IMR-90 (cell line): ENCODE results near the gene CAMKMT.

Experiments
- CHD1 ChIP-seq: IDR thresholded peaks from 2 replicates; pipeline ENCODE4 v1.6.1; 2012; ENCODE audit warnings: low read depth, low read length, improper control_type of control experiment
- FOS ChIP-seq: fragments of 150-350 bp; IDR thresholded peaks from 2 replicates; pipeline ENCODE4 v1.6.1; 2016; ENCODE audit warnings: low read depth, low read length
- POLR2A ChIP-seq: IDR thresholded peaks from 2 replicates; pipeline ENCODE4 v1.6.1; 2012; ENCODE audit warnings: mild to moderate bottlenecking, low read depth, low read length
- RAD21 ChIP-seq: IDR thresholded peaks from 2 replicates; pipeline ENCODE4 v1.6.1; 2012; ENCODE audit warnings: low read length, improper control_type of control experiment
- RCOR1 ChIP-seq: IDR thresholded peaks from 2 replicates; pipeline ENCODE4 v1.6.1; 2012; ENCODE audit warnings: mild to moderate bottlenecking, low read length, improper control_type of control experiment; ENCODE audit not compliant: insufficient replicate concordance
- RFX5 ChIP-seq: IDR thresholded peaks from 2 replicates; pipeline ENCODE4 v1.8.0; 2012; ENCODE audit warnings: low read depth, mild to moderate bottlenecking, low read length, moderate library complexity
- TF ChIP-seq, protein P1 (sequence below): conservative IDR thresholded peaks from 2 replicates; pipeline ENCODE4 v1.5.1; 2012; ENCODE audit warnings: mild to moderate bottlenecking, low read depth, low read length, improper control_type of control experiment
- TF ChIP-seq, protein P2 (sequence below): fragments of 150-350 bp; IDR thresholded peaks from 2 replicates; pipeline ENCODE4 v1.6.1; 2016; ENCODE audit warnings: low read depth, mild to moderate bottlenecking, low read length, moderate library complexity, borderline replicate concordance
- TF ChIP-seq, protein P3 (sequence below): fragments of 150-350 bp; IDR thresholded peaks from 2 replicates; pipeline ENCODE4 v1.6.1; 2017; ENCODE audit warnings: mild to moderate bottlenecking, antibody characterized with exemption, low read length, low read depth

DNA sequence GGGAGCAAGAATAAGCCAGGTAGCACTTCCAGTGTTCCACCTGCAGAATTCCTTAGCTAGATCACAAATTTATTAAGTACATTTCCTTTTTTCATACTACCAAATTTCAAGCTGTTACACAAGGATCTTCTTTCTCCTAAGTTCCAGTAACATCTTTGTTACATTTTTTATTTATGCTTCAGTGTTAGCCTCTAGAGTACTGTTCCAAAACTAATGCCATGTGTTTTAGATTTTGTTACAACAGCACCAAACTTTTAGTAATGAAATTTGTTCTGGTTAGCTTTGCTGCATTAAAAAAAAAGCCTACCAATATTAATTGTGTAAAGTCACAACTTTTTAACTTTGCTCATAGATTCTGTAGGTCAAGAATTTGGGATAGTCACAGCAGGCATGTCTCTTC lies 161.1 kb downstream of the CAMKMT start:
- TF ChIP-seq, protein P1, sequence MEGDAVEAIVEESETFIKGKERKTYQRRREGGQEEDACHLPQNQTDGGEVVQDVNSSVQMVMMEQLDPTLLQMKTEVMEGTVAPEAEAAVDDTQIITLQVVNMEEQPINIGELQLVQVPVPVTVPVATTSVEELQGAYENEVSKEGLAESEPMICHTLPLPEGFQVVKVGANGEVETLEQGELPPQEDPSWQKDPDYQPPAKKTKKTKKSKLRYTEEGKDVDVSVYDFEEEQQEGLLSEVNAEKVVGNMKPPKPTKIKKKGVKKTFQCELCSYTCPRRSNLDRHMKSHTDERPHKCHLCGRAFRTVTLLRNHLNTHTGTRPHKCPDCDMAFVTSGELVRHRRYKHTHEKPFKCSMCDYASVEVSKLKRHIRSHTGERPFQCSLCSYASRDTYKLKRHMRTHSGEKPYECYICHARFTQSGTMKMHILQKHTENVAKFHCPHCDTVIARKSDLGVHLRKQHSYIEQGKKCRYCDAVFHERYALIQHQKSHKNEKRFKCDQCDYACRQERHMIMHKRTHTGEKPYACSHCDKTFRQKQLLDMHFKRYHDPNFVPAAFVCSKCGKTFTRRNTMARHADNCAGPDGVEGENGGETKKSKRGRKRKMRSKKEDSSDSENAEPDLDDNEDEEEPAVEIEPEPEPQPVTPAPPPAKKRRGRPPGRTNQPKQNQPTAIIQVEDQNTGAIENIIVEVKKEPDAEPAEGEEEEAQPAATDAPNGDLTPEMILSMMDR = no peak
- no peak for TF ChIP-seq RAD21
- no peak for TF ChIP-seq CHD1
- TF ChIP-seq FOS = no peak
- TF ChIP-seq, protein P2, sequence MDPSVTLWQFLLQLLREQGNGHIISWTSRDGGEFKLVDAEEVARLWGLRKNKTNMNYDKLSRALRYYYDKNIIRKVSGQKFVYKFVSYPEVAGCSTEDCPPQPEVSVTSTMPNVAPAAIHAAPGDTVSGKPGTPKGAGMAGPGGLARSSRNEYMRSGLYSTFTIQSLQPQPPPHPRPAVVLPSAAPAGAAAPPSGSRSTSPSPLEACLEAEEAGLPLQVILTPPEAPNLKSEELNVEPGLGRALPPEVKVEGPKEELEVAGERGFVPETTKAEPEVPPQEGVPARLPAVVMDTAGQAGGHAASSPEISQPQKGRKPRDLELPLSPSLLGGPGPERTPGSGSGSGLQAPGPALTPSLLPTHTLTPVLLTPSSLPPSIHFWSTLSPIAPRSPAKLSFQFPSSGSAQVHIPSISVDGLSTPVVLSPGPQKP = no peak
- no peak for TF ChIP-seq POLR2A
- no peak for TF ChIP-seq RFX5
- TF ChIP-seq, protein P3, sequence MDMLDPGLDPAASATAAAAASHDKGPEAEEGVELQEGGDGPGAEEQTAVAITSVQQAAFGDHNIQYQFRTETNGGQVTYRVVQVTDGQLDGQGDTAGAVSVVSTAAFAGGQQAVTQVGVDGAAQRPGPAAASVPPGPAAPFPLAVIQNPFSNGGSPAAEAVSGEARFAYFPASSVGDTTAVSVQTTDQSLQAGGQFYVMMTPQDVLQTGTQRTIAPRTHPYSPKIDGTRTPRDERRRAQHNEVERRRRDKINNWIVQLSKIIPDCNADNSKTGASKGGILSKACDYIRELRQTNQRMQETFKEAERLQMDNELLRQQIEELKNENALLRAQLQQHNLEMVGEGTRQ = no peak
- no peak for TF ChIP-seq RCOR1
